Stimulated activated CD4-positive, alpha-beta T cell treated with anti-CD3 and anti-CD28 coated beads, Interleukin-1b, Interleukin-23, amount 100 ng/mL, for 1 hour (primary cell): ENCODE results near the gene CYP2W1.

Experiments used
- DNase-seq, 2 donors: peaks; one replicate each; pipeline ENCODE4 v3.0.0-alpha.2; 2020; ENCODE audit warnings: low read depth in 2 of 2

Gene CYP2W1

DNA sequence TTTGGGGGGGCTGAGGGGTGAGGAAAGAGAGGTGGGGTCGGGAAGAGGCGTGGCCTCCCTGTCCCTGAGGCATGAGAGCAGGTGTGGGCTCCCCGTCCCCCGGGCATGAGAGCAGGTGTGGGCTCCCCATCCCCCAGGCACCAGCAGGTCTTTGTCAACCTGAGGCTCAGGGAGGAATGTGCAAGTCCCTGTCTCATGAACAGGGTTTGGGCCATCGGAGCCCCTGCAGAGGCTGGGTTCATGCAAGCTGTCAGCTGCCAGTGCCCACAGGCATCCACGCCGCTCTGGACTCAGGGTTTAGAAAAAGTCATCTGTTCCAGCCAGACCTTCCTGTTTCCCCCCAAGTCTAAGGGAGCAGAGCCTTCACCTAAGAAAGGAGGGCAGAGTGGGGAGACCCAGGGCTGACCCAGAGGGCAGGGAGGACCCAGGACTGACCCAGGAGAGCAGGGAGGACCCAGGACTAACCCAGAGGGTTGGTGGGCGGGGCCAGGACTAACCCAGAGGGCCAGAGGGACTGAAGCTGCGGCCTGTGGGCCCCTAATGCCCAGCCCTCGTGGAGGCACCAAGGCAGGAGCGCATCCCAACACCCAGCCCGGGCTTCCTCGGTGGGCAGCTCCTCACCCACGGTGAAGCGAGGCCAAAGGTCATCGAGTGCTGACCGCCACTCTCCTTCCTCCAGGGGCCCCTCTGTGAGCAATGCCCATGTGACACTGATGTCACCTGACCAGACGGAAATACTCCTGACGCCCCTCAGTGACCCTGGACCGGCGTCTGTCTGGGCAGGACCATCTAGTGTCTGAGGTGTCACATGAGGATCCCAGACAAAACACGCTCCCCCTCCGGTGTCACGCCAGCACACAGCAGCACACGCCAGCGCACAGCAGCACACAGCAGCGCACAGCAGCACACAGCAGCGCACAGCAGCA lies 32.5 kb downstream of the CYP2W1 start:
- DNase-seq = no peak

DNA sequence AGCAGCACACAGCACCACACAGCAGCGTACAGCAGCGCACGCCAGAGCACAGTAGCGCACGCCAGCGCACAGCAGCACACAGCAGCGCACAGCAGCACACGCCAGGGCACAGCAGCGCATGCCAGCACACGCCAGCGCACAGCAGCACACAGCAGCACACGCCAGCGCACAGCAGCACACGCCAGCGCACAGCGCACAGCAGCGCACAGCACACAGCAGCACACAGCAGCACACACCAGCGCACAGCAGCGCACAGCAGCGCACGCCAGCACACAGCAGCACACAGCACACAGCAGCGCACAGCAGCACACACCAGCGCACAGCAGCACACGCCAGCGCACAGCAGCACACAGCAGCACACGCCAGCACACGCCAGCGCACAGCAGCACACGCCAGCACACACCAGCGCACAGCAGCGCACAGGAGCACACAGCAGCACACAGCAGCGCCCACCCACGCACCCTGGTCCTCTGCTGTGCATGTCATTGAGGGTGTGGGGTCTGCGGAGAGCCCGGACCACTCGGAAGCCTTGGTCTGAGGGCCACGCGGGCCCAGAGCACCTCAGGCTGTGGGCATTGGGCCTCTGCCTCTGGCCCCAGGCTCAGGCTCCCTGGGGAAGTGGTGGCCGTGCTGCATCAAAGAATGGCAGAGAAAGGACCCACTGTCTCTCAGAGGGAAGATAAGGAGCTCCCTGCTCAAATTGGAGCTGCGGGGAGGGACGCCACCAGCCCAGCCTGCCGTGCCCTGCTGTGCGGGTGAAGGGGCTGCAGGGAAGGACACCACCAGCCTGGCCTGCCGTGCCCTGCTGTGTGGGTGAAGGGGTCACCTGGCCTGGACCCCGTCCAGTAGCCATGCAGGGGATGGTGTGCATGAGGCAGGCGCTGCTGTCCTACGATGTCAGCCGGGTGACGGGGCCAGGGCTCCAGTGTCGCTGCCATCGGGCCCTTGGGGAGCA lies 33.9 kb downstream of the CYP2W1 start:
- no peak for DNase-seq

DNA sequence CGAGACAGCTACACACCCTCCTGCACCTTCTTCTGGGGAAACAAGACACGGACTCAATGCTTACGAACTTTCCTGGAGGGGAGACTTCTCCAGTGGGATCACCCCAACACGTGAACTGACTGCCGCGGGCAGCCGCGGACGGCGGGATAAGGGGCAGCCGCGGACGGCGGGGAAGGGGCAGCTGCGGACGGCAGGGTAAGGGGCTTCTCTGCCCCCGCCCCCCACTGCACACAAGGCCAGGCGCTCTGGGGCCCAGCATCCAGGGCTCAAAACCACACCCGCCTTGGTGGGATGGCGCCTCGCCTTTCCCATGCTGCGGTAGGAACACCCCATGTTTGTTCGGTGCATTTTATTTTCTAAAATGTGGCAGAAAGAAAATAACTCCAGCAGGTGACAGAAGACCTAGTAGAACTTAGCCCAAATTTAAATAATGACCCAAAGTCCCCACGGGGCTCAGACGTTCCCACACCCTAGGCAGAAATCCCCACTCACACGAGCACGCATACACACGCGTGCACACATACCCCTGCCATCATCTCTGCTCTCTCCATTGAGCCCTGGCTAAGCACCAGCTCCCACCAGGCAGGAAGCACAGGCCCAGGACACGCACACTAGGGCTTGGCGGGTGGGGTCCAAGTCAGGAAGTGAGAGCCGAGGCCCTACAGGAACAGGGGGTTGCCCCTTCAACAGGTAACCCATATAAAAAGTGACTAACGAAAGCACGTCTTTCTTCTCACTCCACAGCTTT lies 34.8 kb downstream of the CYP2W1 start:
- DNase-seq = no peak

- no peak for DNase-seq
Measured at GRCh38 chr7:1018334-1018695, 35.3 kb downstream of the CYP2W1 start.

- no peak for DNase-seq
Measured at GRCh38 chr7:1019255-1019785, 36.3 kb downstream of the CYP2W1 start.

DNA sequence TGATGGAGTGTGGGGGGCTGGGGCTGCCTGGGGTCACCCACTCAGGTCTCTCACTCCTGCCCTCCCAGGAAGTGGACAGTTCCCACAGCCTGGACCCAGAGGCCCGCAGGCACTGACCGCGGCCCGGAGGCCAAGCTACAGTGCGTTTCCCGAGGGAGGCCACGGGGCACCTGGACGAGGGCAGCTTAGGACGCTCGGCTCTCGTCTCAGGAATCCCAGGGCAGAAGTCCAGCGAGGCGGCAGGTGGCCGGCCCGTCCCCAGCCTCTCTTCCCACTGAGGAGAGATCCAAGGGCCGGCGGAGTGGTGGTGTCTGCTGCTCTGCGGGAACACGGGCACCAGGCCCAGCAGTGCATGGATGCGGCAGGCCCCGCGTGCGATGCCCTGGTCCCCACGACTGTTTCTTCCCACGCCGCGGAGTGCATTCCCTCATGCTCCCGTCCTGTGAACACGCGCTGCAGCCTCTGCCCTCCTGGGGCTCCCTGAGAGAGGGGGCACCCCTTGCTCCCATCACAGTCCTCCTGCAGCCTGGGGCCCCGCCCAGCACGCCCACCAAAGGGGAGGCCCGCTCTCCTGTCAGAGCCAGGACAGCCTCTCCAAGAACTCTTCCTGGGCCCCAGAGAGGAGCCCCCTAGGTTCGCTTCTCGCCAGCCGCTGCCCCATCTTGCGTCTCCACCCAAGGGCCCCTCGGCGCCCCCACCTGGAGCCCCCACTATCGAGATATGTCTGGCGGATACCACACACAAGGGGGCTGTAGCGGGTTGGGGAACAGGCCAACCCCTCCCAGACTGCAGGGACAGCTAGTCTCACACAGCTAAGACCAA lies 37.0 kb downstream of the CYP2W1 start:
- DNase-seq = no peak

- DNase-seq = no peak
Measured at GRCh38 chr7:1020849-1021251, 37.9 kb downstream of the CYP2W1 start.

DNA sequence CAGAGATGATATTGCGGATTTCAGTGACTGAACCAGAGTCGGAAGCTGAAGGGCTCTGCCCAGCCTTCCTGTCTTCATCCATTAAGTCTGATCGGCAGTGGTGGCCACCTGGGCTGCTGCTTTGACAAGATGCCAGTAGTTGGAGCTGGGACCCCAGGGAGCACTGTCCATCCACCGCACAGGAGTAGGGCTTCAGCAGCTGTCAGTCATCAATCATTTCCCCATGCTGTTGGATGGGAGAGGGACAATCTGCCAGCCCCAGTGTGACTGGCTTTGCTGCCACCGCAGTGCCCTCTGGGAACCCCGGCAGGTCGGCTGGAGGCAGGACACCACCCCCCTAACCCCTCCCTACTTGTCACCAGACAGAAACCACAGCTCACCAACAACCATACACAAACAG lies 38.4 kb downstream of the CYP2W1 start:
- no peak for DNase-seq

DNA sequence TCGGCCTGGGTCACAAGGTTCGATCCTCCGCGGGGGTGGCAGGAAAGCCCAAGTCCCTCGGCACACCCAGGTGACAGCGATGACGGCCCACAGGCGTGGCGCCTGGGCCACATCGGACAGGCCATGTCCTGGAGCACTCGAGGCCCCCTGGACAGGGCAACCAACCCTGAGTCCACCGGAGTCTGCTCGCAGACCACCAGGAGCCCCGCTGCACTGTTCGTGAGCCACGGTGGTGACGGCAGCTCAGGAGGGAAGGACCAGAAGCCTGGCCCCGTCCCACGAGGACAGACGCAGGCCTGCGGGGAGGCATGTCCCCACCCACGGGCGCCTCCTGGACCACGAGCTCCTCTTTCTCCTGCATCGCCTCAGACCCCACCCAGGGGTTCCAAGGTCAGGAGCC lies 39.0 kb downstream of the CYP2W1 start:
- no peak for DNase-seq

GRCh38 chr7:1022356-1022755 lies 39.4 kb downstream of the CYP2W1 start:
- no peak for DNase-seq

GRCh38 chr7:1022801-1023465 lies 40.0 kb downstream of the CYP2W1 start:
- no peak for DNase-seq

GRCh38 chr7:1024331-1024841 lies 41.4 kb downstream of the CYP2W1 start:
- DNase-seq = no peak

DNA sequence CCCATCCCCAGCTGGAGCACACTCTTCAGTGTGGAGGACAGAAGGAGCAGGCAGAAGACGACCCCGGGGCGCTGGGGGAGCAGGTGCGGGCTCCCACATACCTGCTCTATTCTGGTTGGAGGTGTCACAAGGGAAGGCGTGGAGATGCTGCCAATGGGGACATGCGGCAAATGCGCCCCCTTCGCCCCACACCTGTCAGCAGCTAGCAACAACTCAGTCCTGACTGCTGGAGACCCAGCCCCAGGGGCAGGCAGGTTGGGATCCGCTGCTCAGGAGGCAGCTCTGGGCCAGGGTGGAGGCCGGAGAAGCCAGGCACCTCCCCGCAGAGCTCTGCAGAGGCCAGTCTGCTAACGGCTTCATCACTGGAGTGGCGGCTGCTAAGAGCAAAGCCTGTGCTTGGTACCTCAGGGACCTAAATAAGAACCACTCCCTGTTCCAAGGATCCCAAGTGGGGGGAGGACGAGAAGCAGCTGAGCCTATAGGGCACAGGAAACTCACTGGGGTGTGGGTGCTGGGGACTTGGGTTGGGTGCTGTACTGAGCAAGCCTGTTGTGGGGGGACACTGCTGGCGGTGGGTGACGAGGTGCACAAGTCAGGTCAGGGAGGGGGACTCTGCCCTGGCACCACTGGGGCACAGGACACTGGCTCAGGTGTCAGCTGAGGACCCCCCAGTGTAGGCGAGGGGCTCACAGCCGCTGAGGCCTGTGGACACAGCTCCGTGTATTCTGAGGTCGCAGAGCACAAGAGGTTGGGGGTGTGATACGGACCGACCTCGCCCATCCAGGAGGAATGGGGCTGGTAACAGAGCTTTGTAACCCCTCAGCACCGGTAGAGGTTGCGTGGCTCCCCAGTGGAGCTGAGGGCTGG lies 42.1 kb downstream of the CYP2W1 start:
- DNase-seq = no peak

GRCh38 chr7:1025743-1026581 lies 43.0 kb downstream of the CYP2W1 start:
- DNase-seq = no peak

GRCh38 chr7:1026721-1027161 lies 43.8 kb downstream of the CYP2W1 start:
- no peak for DNase-seq

GRCh38 chr7:1027242-1028043 lies 44.5 kb downstream of the CYP2W1 start:
- DNase-seq = no peak
